ENCODE measurements around the gene TNC. TPM values are rescaled to one million over a fixed set of nuclear protein-coding genes. Genes with fewer than 3 reads are reported as not detected.

Gene TNC
- total and polyA plus RNA-seq, 2 experiments from 2014 or later: 12.7 to 20.9 TPM

DNA sequence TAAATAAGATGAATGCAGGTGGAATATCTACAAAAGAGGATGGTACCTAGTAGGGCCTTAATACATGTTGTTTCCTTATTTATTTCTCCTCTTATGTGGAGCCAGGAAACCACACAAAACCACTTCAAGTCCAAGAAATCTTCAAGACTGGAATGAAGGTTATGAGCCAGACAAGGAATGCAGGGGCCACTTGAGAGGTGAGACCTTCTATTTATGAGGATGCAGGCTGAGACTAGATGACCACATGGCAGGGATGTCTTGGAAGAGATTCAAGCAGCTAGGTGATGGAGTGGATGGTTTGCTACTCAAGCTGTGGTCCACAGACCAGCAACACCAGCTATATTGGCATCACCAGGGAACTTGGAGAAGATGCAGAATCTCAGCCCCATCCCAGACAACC, 92.2 kb downstream of the TNC start:
- H4K20me1 ChIP-seq (ENCODE audit: insufficient read depth, poor library complexity, severe bottlenecking): no peaks in the 10 kb centered on the region
- H3K4me2 ChIP-seq: no peak overlapping the region
- H3K4me3 ChIP-seq: no peak overlapping the region
- H3K36me3 ChIP-seq (replicated peaks; ENCODE audit: insufficient read depth, low read depth): no peaks in the 10 kb centered on the region
- TF ChIP-seq, protein P1, sequence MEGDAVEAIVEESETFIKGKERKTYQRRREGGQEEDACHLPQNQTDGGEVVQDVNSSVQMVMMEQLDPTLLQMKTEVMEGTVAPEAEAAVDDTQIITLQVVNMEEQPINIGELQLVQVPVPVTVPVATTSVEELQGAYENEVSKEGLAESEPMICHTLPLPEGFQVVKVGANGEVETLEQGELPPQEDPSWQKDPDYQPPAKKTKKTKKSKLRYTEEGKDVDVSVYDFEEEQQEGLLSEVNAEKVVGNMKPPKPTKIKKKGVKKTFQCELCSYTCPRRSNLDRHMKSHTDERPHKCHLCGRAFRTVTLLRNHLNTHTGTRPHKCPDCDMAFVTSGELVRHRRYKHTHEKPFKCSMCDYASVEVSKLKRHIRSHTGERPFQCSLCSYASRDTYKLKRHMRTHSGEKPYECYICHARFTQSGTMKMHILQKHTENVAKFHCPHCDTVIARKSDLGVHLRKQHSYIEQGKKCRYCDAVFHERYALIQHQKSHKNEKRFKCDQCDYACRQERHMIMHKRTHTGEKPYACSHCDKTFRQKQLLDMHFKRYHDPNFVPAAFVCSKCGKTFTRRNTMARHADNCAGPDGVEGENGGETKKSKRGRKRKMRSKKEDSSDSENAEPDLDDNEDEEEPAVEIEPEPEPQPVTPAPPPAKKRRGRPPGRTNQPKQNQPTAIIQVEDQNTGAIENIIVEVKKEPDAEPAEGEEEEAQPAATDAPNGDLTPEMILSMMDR (IDR thresholded peaks at IDR 0.05; ENCODE audit: poor library complexity): no peak
- TF ChIP-seq EZH2 (IDR thresholded peaks at IDR 0.05; ENCODE audit: borderline replicate concordance) (no peak), EZH2phosphoT487 (IDR thresholded peaks at IDR 0.05; ENCODE audit: low read depth, severe bottlenecking, unreplicated experiment) (no peak)
- no peak overlapping the region for H2AFZ ChIP-seq
- H3K9me2 ChIP-seq (replicated peaks; ENCODE audit: insufficient read depth): no peaks in the 10 kb centered on the region
- H3K27ac ChIP-seq: no peak overlapping the region
- H3K9me3 ChIP-seq (ENCODE audit: low read depth): no peaks in the 10 kb centered on the region
- no peak for DNase-seq (ENCODE audit: low spot score)
- H3K79me2 ChIP-seq: no peaks in the 10 kb centered on the region
- H3K27me3 ChIP-seq: no peaks in the 10 kb centered on the region
- H3K4me1 ChIP-seq (ENCODE audit: insufficient read depth): no peaks in the 10 kb centered on the region

DNA sequence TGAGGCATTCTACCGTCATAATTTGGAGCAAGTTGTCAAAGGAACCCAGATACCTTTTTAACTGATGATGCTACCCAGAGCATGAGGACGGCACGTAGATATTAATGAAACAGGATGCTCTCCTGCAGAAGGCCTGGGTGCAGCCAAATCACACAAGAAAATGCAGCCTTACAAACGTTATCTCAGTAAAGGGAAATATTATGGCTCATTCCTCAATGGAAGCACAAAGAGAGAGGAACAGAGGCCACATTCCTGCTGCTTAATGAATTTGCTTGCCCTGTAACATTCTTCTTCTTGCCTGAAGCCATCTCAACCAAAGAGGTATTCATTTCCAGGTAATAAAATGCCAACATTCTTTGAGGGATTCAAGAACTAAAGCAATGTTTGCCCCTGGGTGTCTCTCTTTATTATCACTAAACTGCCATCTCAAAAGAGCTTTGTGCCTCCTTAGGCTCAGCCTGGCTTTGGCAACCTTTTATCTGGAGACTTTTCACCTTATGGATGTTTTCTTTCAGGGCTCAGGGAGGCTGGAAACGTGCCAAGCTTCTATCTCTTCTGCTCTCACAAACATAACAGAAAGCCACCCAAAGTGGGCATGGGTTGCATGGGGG, 92.9 kb downstream of the TNC start:
- Histone ChIP-seq H3K4me2 (no peak overlapping the region), H3K36me3 (replicated peaks; ENCODE audit: insufficient read depth, low read depth) (no peaks in the 10 kb centered on the region), H3K27me3 (no peaks in the 10 kb centered on the region), H3K27ac (no peak overlapping the region), H4K20me1 (ENCODE audit: insufficient read depth, poor library complexity, severe bottlenecking) (no peaks in the 10 kb centered on the region), H2AFZ (no peak overlapping the region), H3K9me3 (ENCODE audit: low read depth) (no peaks in the 10 kb centered on the region), H3K4me1 (ENCODE audit: insufficient read depth) (no peaks in the 10 kb centered on the region), H3K9me2 (replicated peaks; ENCODE audit: insufficient read depth) (no peaks in the 10 kb centered on the region), H3K4me3 (no peak overlapping the region), H3K79me2 (no peaks in the 10 kb centered on the region)
- no peak for TF ChIP-seq EZH2phosphoT487 (IDR thresholded peaks at IDR 0.05; ENCODE audit: low read depth, severe bottlenecking, unreplicated experiment)
- no peak for TF ChIP-seq EZH2 (IDR thresholded peaks at IDR 0.05; ENCODE audit: borderline replicate concordance)
- TF ChIP-seq, protein P1 (IDR thresholded peaks at IDR 0.05; ENCODE audit: poor library complexity): no peak
- DNase-seq (ENCODE audit: low spot score): no peak
- 41% methylated on average over 5 of the region's 5 CpGs for WGBS (ENCODE audit: low lambda C conversion rate, missing lambda C conversion rate)

DNA sequence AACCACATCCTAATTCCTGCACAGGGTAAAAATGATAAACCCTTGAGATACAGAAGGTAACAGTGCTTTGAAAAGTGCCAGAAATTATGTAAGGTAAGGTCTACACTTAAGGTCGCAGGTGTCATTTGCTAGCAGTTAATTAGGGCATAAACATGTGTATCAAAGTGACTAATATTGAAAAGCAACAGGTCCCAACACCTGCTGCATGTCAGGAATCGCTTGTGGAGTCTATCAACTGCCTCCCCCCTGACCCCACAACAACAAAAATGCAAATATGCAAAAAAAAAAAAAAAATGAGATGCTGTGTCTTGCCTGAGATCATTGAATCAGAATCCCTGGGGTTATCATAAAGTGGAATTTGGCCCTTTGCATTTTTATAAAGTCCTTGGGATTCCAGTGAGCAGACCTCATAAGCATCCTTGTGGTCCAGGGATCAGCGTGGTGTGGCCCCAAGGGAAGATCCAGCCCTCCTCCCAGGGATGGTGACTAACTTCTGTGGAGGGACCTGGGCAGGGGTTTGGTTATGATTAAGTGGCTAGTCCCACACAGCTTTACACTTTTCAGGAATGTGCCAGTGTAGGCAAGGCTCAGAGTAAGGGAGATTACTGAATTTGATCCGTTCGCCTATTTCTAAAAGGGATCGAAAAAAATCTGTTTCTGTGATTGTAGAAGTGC, 95.1 kb downstream of the TNC start:
- no peak for DNase-seq (ENCODE audit: low spot score)
- Histone ChIP-seq H3K9me3 (ENCODE audit: low read depth) (no peaks in the 10 kb centered on the region), H3K27ac (no peak overlapping the region), H3K4me1 (ENCODE audit: insufficient read depth) (peaks cover 10% of the 10 kb centered on the region), H3K9me2 (replicated peaks; ENCODE audit: insufficient read depth) (no peaks in the 10 kb centered on the region), H2AFZ (no peak overlapping the region), H3K4me3 (no peak overlapping the region), H4K20me1 (ENCODE audit: insufficient read depth, poor library complexity, severe bottlenecking) (no peaks in the 10 kb centered on the region), H3K27me3 (no peaks in the 10 kb centered on the region), H3K4me2 (no peak overlapping the region), H3K79me2 (no peaks in the 10 kb centered on the region), H3K36me3 (replicated peaks; ENCODE audit: insufficient read depth, low read depth) (no peaks in the 10 kb centered on the region)
- no peak for TF ChIP-seq EZH2 (IDR thresholded peaks at IDR 0.05; ENCODE audit: borderline replicate concordance)
- TF ChIP-seq, protein P1 (IDR thresholded peaks at IDR 0.05; ENCODE audit: poor library complexity): no peak
- TF ChIP-seq EZH2phosphoT487 (IDR thresholded peaks at IDR 0.05; ENCODE audit: low read depth, severe bottlenecking, unreplicated experiment): no peak
- WGBS (ENCODE audit: low lambda C conversion rate, missing lambda C conversion rate): 83% methylated on average over 6 of the region's 6 CpGs
